Measurements from ENCODE around the gene NR2E1.

Gene NR2E1

DNA sequence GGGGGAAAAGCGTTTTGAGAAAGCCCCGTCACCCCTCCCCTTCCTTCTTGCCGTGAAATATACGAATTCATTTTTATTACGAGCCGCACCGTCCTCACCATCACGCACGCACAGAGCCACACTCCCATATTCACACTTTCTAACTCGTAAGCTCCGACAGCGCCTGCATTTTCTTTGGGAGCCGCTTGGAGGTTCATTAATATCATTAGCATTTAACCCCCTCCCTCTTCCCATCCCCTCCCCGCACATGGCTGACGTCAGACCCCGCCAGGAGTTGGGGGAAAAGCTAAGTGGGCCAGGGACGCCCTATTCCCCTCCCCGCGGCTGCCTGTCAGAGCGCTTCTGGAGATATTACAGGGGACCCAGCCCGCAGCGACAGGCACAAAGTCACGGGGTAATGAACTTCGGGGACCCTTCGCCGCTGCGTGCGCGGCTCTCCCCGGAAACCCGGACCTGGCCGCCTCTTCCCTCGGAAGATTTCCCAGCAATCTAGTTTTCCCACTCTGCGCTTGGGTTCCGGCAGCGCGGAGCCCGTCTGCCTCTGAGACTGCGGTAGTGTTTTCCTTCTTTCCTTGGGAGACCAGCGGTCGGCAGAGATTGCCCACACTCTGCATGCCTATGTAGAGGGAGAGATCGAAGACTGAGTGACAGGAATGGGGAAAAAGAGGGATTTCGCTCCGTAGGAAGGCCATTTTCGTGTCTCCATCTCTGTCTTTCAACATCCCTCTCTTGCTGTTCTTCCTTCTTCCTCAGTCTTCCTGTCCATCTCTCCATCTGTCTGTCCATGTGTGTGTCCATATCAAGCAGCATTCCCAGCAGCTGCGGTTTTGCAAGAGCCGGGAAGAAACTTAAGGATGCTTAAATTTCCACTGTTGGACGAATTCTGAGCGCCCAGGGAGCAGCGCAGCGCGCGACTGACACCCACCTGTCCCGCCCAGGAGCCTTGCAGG is at the start of gene NR2E1:
NR2E1 (plus strand) TSS at position 309 of the 950 bp plus-strand sequence. CDS start 744 bp downstream, outside the sequence.
- DNase-seq (ENCODE audit: low read depth): no peak

- DNase-seq (ENCODE audit: low read depth): no peak
Observed at GRCh38 chr6:108116546-108117426, 49.0 kb upstream of the NR2E1 start.

GRCh38 chr6:108117427-108118358 is 48.1 kb upstream of the NR2E1 start:
- no peak for DNase-seq (ENCODE audit: low read depth)

DNA sequence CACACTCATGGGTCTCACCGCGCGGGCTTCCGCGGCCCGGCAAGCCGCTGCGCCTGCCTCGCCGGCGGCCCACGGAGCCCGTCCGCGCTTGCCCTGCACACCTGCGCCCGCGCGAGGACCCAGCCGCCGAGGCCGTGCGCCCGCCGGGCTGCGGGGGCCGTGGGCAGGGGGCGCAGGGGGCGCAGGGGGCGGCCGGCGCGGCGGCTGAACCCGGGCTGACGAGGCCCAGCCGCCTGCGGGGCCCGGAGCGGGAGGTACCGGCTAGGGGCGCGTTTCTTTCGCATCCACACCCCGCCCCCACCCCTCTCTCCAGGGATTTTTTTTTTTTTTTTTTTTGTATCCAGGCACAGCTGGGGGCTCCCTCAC is 47.5 kb upstream of the NR2E1 start:
- no peak for DNase-seq (ENCODE audit: low read depth)

GRCh38 chr6:108118810-108119768 is 46.7 kb upstream of the NR2E1 start:
- no peak for DNase-seq (ENCODE audit: low read depth)

DNA sequence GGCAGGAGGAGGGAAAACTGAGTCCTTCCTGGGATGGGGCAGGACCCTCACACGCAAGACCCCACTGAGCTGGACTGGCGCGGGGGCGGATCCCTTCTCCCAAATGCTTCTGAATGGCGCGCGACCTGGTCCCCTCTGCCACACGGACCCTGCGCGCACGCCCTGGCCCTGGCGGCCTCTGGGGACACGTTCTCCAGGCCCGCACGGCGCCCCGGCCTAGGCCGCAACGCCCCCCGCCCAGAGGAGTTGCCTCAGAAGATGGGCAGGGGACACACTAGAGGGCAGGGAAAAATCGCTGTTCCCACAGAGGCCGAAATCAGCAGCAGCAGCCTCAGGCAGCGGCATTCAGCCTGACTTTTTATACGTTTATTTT is 46.1 kb upstream of the NR2E1 start:
- DNase-seq (ENCODE audit: low read depth): no peak

DNA sequence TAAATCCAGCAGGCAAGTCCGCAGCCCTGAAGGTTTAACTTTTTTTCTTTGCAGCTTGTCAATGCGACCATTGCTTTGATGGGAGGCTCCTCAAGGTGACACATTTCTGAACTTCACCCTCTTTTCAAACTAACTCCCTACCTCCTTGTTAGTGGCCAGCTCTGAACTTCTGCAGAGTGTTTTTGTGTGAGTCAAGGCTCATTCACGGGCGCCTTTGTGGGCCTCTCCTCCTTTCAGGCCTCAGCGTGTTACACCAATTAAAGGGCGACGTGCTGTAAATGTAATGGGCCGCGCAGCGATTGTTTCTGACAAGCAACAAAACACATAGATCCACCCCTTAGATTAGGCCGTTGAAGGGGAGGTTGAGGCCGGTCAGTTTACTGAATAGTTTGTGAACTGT is 45.5 kb upstream of the NR2E1 start:
- no peak for DNase-seq (ENCODE audit: low read depth)

DNA sequence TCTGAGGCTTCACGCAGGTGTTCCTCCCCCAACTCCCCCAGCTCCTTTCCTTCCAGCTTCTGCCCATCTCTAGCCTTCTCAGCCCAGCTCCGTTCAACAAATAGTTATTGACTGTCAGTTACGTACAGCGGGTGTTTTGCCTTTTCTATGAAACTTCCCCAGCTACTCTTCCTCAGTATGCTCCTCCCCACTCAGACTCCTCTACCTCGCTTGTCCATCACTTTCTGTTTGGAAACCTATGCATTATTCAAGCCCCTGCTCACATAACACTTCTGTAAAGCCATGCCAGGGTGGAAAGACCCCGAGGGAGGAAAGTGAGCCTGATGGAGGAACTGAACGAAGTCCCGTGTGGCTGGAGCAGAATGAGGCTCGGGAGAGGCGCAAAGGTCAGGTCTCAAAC is 44.2 kb upstream of the NR2E1 start:
- no peak for DNase-seq (ENCODE audit: low read depth)

GRCh38 chr6:108123481-108123929 is 42.3 kb upstream of the NR2E1 start:
- DNase-seq (ENCODE audit: low read depth): no peak

- DNase-seq (ENCODE audit: low read depth): no peak
Observed at GRCh38 chr6:108123946-108124345, 41.9 kb upstream of the NR2E1 start.

GRCh38 chr6:108127056-108127455 is 38.8 kb upstream of the NR2E1 start:
- DNase-seq (ENCODE audit: low read depth): no peak

DNA sequence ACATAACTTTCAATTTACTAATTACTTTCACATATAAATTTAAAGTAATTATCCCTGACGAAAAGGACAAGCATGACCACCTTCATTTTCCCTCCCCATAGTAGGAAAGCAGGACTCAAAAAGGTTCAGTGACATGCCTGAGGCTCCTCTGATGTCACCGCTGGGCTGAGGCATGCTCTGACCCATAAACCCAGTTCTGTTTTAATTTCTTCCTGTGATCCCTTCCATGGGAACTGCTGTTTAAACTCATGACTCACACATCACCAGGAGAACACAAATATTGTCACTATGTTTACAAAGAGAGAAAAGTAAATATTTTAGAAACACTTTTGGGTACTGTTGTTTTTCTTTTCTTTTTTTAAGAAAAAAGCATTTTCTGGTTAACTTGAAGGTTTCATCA is 38.0 kb upstream of the NR2E1 start:
- DNase-seq (ENCODE audit: low read depth): peak; percentile 66

GRCh38 chr6:108130262-108130661 is 35.6 kb upstream of the NR2E1 start:
- DNase-seq (ENCODE audit: low read depth): no peak

DNA sequence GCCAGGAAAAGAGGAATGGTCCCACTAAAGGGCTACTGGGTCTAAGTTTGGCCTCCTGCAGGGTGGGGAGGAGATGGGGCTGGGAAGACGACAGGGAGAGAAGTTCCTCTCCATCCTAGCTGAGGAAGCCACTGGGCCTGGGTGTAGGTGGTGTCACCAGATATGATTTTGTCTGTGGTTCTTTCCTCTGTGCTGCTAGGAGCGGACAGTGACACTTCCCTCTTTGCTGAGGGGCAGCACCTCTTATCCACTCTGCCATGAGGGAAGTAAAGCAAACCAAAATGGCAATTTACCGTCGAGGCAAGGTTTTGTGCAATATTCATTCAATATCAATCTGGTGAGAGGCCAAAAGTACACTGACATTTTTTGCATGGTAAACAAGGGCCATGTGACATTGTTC is 33.0 kb upstream of the NR2E1 start:
- no peak for DNase-seq (ENCODE audit: low read depth)

DNA sequence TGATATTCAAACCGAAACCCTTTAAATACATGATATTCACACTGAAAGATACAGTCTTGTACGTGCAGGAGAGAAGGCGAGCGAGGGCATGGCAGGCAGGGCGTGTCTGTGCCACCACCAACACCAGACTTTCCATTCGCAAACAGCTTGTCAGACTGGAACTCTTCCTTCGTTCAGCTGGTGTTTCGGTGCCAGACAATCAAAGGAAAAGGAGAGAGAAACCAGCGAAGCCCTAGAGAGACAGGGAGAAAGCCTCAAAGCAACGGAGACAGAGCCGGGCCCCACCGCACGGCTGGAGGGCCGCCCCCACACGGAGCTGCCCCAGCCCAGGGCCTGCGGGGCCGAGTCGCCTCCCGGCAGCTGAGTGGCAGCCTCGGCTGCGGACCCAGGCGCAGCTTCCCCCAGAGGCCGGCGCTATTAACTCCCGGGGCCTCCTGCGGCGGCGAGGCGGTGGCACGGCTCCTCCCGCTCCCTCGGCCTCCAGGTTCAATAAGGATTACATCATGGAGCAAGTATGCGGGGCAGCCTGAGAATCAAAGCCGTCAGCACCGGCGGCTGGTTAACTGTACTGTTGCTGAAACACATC is 32.1 kb upstream of the NR2E1 start:
- DNase-seq (ENCODE audit: low read depth): peak; percentile 55

- no peak for DNase-seq (ENCODE audit: low read depth)
Observed at GRCh38 chr6:108134213-108134970, 31.4 kb upstream of the NR2E1 start.

GRCh38 chr6:108142240-108142639 is 23.6 kb upstream of the NR2E1 start:
- DNase-seq (ENCODE audit: low read depth): no peak

- no peak for DNase-seq (ENCODE audit: low read depth)
Observed at GRCh38 chr6:108145639-108146038, 20.2 kb upstream of the NR2E1 start.

GRCh38 chr6:108152446-108152845 is 13.4 kb upstream of the NR2E1 start:
- no peak for DNase-seq (ENCODE audit: low read depth)

Measured in non-pigmented ciliary epithelial cell (primary cell).